Activated CD4-positive, alpha-beta T cell treated with anti-CD3 and anti-CD28 coated beads for 48 hours (primary cell): ENCODE data around the gene C19orf47.

ENCODE experiments used
- DNase-seq: peaks from one replicate; pipeline ENCODE4 v3.0.0-alpha.2; 2020

Gene C19orf47

GRCh38 chr19:40348125-40348913 lies at the start of gene C19orf47, which contains the start of gene PLD3:
TSS of gene C19orf47 (minus strand) at chr19:40348397. CDS start at chr19:40341857, 6,540 bp downstream.
TSS of gene PLD3 (plus strand) at chr19:40348695. CDS start at chr19:40366484, 17,789 bp downstream.
- DNase-seq = peak; percentile 99

- DNase-seq = no peak
These were observed 49.3 kb upstream of the C19orf47 start for GRCh38 chr19:40397568-40397906.

DNA sequence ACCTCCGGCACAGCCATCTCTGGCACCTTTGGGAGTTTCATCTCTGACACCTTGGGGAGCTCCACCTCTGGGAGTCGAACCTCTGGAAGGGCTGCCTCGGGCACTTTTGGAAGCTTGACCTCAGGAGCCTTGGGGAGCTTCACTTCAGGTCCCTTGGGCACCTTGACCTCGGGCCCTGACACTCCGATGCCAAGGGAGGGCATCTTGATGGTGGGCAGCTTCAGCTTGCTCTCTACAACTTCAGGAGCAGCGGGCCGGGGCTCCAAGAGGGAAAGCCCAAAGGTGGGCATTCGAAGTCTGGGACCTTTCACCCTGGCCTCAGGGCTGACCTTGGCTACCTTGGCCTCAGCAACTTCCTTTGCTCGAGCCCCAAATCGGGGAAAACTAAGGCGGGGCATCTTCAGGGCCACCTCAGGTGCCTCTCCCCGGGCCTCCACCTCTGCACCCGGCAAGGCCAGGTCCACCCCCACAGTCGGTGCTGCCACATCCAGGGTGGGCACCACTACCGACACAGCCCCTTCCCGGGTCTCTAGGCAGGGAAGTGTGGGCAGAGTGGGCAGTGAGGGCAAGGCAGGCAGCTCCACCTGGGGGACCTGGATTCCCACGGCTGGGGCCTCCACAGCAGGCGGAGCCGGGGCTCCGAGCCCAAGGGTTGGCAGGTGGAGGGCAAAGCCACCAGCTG lies 48.8 kb upstream of the C19orf47 start:
- no peak for DNase-seq

DNA sequence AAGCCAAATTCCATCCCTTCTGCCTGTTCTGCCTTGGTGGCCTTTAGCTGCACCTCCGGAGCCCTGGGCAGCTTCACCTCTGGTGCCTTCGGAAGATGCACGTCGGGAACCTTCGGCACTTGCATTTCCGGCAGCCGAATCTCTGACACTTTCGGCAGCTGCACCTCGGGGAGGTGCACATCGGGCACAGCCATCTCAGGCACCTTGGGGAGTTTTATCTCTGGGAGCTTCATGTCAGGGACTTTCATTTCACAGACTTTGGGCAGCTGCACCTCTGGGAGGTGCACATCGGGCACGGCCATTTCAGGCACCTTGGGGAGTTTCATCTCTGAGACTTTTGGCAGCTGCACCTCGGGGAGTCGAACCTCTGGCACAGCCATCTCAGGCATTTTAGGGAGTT lies 47.8 kb upstream of the C19orf47 start:
- DNase-seq = no peak

DNA sequence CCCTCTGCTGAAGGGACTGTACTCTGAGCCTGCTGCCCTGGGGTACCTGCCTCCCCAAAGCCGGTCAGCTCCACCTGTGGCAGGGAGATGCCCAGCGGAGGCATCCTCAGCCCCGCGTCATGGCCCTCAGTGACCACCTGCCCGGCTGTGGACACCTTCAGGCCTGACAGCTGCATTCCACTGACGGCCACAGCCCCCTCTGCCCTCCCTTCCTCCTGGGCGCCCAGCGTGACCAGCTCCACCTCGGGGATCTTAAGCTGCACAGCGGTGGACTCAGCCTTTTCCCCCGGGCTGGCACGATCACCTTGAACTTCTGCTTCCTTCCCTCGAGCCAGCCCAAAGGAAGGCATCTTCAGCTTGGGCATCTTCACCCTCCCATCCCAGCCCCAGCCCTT lies 46.6 kb upstream of the C19orf47 start:
- no peak for DNase-seq

GRCh38 chr19:40393894-40394815 lies 46.0 kb upstream of the C19orf47 start:
- DNase-seq = no peak

DNA sequence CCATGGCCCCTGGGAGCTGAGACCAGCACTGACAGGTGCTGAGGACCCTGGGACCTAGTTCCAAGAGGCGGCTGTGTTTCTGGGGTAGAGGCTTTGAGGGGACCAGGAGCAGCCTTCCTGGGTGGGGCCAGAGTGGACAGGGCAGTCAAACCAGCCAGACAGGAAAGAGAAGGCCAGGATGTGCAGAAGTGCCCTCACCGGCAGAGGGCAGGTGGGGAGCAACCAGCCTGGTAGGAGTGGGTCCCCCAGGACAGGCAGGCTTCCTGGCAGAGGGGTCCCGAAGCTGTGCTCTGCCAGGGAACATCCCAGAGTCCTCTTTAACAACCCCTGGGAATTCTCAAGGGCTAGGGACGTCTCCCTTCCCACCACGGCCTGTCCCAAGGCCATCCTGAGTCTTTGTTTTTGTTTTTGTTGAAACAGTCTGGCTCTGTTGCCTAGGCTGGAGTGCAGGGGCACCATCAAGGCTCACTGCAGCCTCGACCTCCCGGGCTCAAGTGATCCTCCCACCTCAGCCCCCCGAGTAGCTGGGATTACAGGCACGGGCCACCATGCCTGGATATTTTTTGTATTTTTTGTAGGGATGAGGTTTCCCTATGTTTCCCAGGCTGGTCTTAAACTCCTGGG lies 44.8 kb upstream of the C19orf47 start:
- no peak for DNase-seq

DNA sequence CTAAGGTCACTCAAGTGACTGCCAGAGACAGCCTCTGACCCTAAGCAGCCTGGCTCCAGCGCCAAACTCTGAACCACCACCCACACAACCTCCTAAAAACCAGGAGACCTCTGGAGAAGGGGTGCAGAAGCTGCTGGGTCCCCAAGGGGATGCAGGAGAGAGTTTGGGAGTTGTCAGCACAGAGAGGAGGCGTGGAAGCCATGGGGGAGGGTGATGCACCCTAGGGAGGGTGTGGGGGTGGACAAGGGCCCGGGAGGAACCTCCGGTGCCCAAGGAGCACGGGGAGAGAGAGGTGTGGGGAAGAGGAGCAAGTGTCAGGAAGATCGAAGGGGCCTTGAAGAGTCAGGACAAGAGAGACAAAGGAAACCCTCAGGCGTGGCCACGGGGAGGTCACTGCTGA lies 43.9 kb upstream of the C19orf47 start:
- no peak for DNase-seq

DNA sequence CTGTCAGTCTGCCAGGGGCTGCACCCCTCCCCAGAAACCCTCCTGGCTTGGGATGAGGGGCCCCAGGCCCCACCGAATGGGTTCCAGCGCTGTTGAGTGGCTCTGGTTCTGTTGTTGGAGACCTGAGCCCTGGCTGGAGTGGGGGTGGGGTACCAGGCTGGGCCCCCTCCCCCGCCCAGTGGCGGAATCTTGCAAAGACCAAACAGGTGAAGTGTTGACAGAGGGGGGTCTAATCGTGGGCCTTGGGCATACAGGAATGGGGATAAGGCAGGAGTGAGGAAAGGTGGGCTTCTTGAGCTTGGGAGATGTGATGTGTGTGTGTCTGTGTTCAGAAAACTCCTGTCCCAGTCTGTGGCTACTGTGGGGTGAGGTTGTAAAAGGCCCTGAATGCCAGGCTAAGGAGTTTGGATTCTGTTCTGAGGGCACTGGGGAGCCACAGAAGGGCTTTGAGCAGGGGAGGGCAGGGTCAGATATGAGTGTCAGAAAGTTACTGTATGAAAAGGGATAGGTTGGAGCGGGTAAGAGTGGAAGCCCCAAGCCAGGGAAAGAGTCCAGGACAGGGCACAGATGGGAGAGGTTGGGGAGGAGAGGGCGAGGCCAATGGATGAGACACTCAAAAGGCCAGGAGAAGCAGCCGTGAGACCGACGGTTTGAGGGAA lies 42.0 kb upstream of the C19orf47 start, which contains the start of gene HIPK4:
Gene HIPK4, minus strand, starts transcription at position 98 of the 659 bp plus-strand sequence. CDS start 279 bp downstream, outside the sequence.
- DNase-seq = no peak

DNA sequence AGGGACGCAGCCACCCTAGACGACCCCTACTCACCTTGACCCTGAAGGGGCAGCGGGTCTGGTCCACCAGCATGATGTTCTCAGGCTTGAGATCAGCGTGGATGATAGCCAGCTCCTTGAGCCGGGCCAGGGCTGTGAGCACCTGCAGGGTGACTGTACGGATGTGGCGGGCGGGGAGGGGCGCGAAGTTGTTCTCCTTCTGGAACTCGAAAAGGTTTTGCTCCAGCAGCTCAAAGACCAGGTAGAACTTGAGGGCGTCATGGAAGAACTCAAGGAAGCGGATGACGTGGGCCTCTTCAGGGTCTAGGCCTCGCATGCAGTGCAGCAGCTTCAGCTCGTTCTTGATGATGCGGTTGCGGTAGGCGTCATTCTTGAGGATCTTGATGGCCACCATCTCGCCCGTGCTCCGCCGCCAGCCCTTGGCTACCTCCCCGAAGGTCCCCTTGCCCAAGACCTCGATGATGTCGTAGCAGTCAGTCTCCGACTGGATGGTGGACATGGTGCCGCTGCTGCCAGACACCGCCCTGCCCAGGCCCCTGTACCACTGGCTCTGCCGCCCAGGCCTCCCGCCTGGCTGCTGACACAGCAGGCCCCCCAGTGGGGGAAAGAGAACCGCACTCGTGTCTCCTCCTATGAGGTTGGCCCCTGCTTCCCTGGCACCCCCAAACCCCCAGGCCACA lies 41.3 kb upstream of the C19orf47 start:
- DNase-seq = no peak

- DNase-seq = no peak
These were observed 40.3 kb upstream of the C19orf47 start for GRCh38 chr19:40388481-40388880.

DNA sequence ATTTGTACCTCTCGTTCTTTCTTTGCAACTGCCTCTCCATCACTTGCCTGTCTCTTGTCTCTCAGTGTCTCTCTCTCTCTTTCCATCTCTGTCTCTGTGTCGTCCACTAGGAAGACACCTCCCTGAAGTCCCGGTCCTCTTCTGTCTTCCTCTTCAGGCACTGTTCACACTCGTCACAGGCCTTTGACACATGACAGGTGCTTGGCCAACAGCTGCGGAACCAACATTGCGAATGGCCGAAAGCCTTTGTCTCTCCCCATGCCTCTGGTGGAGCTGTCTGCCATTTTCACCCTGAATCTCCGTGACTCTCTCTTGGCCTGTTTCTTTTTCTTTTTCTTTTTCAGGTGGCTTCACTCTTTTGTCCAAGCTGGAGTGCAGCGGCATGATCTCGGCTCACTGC lies 39.0 kb upstream of the C19orf47 start:
- no peak for DNase-seq

DNA sequence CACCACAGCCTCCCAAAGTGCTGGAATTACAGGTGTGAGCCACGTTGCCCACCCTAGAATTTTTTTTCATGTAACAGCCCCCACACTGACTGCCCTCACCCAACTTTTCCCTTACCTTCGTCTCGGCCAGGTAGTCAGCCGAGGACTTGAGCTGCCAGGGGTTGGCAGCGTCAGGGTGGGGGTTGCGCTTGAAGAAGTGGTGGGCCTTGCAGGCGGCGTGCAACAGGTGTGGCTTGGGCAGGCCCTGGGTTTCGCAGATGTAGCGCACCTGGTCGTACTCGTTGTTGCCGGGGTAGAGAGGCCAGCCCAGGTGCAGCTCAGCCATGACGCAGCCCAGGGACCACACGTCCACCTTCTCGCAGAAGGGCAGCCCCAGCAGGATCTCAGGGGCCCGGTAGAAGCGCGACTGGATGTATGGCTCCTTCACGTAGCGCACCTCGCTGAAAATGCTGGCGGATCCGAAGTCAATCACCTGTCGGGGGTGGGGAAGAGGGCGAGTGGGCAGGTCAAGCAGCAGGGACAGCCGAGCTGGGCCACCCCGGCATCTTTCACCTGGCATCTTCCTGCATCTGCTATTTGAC lies 35.6 kb upstream of the C19orf47 start:
- no peak for DNase-seq

DNA sequence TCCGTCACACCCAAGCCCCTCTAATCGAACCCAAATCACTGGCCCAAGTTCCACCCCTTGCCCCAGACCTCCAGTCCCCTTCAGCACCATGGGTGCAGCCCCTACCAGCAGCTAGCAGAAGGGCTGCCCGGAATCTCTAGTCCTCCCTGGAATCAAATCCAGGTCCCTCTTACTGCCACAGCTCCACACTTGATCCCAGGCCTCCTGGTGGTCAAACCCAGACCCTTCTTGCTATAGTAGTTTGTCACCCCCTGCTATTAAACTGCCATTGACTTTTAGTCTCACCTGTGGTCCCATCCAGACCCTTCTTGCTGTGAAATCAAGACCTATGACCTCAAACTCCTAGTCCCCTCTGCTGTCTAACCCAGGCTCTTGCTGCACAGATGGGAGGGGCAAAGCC lies 33.1 kb upstream of the C19orf47 start:
- no peak for DNase-seq

- DNase-seq = no peak
These were observed 32.2 kb upstream of the C19orf47 start for GRCh38 chr19:40380199-40381037.

GRCh38 chr19:40379446-40380198 lies 31.4 kb upstream of the C19orf47 start:
- DNase-seq = no peak

GRCh38 chr19:40378509-40378908 lies 30.3 kb upstream of the C19orf47 start:
- DNase-seq = no peak

DNA sequence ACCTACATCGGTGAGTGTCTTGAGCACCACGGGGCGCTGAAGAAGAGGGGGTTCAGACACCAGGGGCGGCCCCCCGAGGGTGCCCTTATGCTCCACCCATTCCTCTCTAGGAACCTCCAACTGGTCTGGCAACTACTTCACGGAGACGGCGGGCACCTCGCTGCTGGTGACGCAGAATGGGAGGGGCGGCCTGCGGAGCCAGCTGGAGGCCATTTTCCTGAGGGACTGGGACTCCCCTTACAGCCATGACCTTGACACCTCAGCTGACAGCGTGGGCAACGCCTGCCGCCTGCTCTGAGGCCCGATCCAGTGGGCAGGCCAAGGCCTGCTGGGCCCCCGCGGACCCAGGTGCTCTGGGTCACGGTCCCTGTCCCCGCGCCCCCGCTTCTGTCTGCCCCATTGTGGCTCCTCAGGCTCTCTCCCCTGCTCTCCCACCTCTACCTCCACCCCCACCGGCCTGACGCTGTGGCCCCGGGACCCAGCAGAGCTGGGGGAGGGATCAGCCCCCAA lies 29.7 kb upstream of the C19orf47 start:
- no peak for DNase-seq

GRCh38 chr19:40376286-40376862 lies 28.2 kb upstream of the C19orf47 start:
- no peak for DNase-seq
